Caco-2 (cell line): Measurements from ENCODE around the gene ZNF302. TPM values are rescaled to one million over a fixed set of nuclear protein-coding genes. Genes with fewer than 3 reads are reported as not detected.

Experiments
- BruUV-seq: library from RNA; stranded (reverse); fragments of 400-500 nt; replicated peaks from 2 replicates; lab custom pipeline; 2021; lab: Mats Ljungman, UMichigan
- CTCF ChIA-PET: fragments of 300-600 bp; sonication (Branson Sonifier 250); formaldehyde crosslinking; loops from one replicate; lab custom pipeline; 2022; ENCODE audit warnings: antibody characterized with exemption; lab: Charles Lee
- POLR2A ChIA-PET: fragments of 300-600 bp; sonication (Branson Sonifier 250); formaldehyde crosslinking; loops from one replicate; lab custom pipeline; 2022; ENCODE audit warnings: antibody characterized with exemption; lab: Charles Lee
- DNase-seq, 2 experiments: peaks; one replicate each; pipeline versions ENCODE4 v3.0.0 to v3.0.0-alpha.2; 2020 to 2022
- H3K27me3 ChIP-seq: replicated peaks from 2 replicates; pipeline ENCODE4 v1.6.0; 2011; ENCODE audit warnings: low read length; ENCODE audit not compliant: control insufficient read depth, insufficient read depth
- H3K36me3 ChIP-seq: 2 replicates; pipeline ENCODE4 v1.5.1; 2011; ENCODE audit warnings: low read length; ENCODE audit not compliant: control insufficient read depth, insufficient read depth
- H3K4me1 ChIP-seq: fragments of 250-450 bp; sonication (Bioruptor Pico); 2 replicates; pipeline ENCODE4 v1.5.1; 2020; ENCODE audit warnings: mild to moderate bottlenecking
- H3K4me3 ChIP-seq: 2 replicates; pipeline ENCODE4 v1.5.1; 2011; ENCODE audit warnings: low read depth, mild to moderate bottlenecking, control low read depth, low read length
- H3K9me3 ChIP-seq: fragments of 250-450 bp; sonication (Bioruptor Pico); 2 replicates; pipeline ENCODE4 v1.5.1; 2020; ENCODE audit warnings: mild to moderate bottlenecking, moderate library complexity
- H3K27ac Mint-ChIP-seq: one replicate; pipeline ENCODE4 v1.8.0; 2022; ENCODE audit warnings: mixed read lengths; ENCODE audit not compliant: unreplicated experiment
- H3K27me3 Mint-ChIP-seq: one replicate; pipeline ENCODE4 v1.8.0; 2022; ENCODE audit warnings: mixed read lengths; ENCODE audit not compliant: insufficient read depth, unreplicated experiment
- H3K36me3 Mint-ChIP-seq: one replicate; pipeline ENCODE4 v1.8.0; 2022; ENCODE audit warnings: mild to moderate bottlenecking, mixed read lengths; ENCODE audit not compliant: insufficient read depth, unreplicated experiment
- H3K4me1 Mint-ChIP-seq: one replicate; pipeline ENCODE4 v1.8.0; 2022; ENCODE audit warnings: low read depth, mixed read lengths; ENCODE audit not compliant: unreplicated experiment
- H3K4me3 Mint-ChIP-seq: one replicate; pipeline ENCODE4 v1.8.0; 2022; ENCODE audit warnings: mild to moderate bottlenecking, moderate library complexity, mixed read lengths; ENCODE audit not compliant: unreplicated experiment
- H3K9me3 Mint-ChIP-seq: one replicate; pipeline ENCODE4 v1.8.0; 2022; ENCODE audit warnings: mixed read lengths; ENCODE audit not compliant: unreplicated experiment
- CTCF ChIP-seq, 2 experiments: fragments of 200-600 bp in 1 of 2; IDR thresholded peaks; 1 replicate in 1 of 2; 2 replicates in 1 of 2; pipeline versions ENCODE4 v1.5.1 to v1.8.0; 2011 to 2022; ENCODE audit warnings: antibody characterized with exemption in 1 of 2, control low read depth in 1 of 2, inconsistent platforms in 1 of 2, low read depth in 1 of 2, low read length in 1 of 2, mild to moderate bottlenecking in 1 of 2, moderate library complexity in 1 of 2; ENCODE audit not compliant: insufficient read depth in 1 of 2, severe bottlenecking in 1 of 2, unreplicated experiment in 1 of 2
- intact Hi-C: fragments of 100-400 bp; cut with micrococcal nuclease; formaldehyde crosslinking; loops from one replicate; pipeline ENCODE4 v1.10.0; 2022; ENCODE audit not compliant: unreplicated experiment
- total RNA-seq: library from RNA; stranded (reverse); gene quantifications from 2 replicates; pipeline ENCODE4 v1.2.3, GENCODE V29; 2022

ZNF302 gene
- total RNA-seq, 1 experiment from 2014 or later, result 30.1 TPM

GRCh38 chr19:34688592-34688991, 11.1 kb downstream of the ZNF302 start:
- POLR2A ChIA-PET, result no interaction called here
- no peaks in the 10 kb centered on the region for H3K4me1 ChIP-seq
- H3K36me3 ChIP-seq, result no peaks in the 10 kb centered on the region
- peaks cover 49% of the 10 kb centered on the region for H3K9me3 Mint-ChIP-seq
- BruUV-seq, result no TSS peak
- H3K27ac Mint-ChIP-seq, result no peak overlapping the region
- H3K4me3 ChIP-seq, result no peak overlapping the region
- no peaks in the 10 kb centered on the region for H3K4me1 Mint-ChIP-seq
- peaks cover 5% of the 10 kb centered on the region for H3K36me3 Mint-ChIP-seq
- no peak overlapping the region for H3K4me3 Mint-ChIP-seq
- intact Hi-C loops, result no loop called here
- no peak for TF ChIP-seq CTCF (IDR thresholded peaks at IDR 0.05; ENCODE audit: insufficient read depth in 1 of 2, low read depth in 1 of 2, low read length in 1 of 2, severe bottlenecking in 1 of 2, unreplicated experiment in 1 of 2)
- CTCF ChIA-PET, result no interaction called here
- H3K27me3 ChIP-seq, result no peaks in the 10 kb centered on the region
- DNase-seq, result no peak
- peaks cover 19% of the 10 kb centered on the region; the same call in 1 of the 2 replicates for H3K9me3 ChIP-seq
- H3K27me3 Mint-ChIP-seq, result peaks cover 5% of the 10 kb centered on the region

- peaks cover 34% of the 10 kb centered on the region for H3K9me3 Mint-ChIP-seq
- TF ChIP-seq CTCF (IDR thresholded peaks at IDR 0.05; ENCODE audit: insufficient read depth in 1 of 2, low read depth in 1 of 2, low read length in 1 of 2, severe bottlenecking in 1 of 2, unreplicated experiment in 1 of 2), result no peak
- POLR2A ChIA-PET, result no interaction called here
- no peaks in the 10 kb centered on the region for H3K4me1 ChIP-seq
- H3K9me3 ChIP-seq, result peaks cover 14% of the 10 kb centered on the region; the same call in 1 of the 2 replicates
- intact Hi-C loops, result no loop called here
- H3K4me3 Mint-ChIP-seq, result no peak overlapping the region
- H3K27ac Mint-ChIP-seq, result no peak overlapping the region
- H3K27me3 ChIP-seq, result no peaks in the 10 kb centered on the region
- CTCF ChIA-PET, result no interaction called here
- no peaks in the 10 kb centered on the region for H3K36me3 ChIP-seq
- peaks cover 7% of the 10 kb centered on the region for H3K27me3 Mint-ChIP-seq
- no TSS peak for BruUV-seq
- no peaks in the 10 kb centered on the region for H3K36me3 Mint-ChIP-seq
- no peak overlapping the region for H3K4me3 ChIP-seq
- no peaks in the 10 kb centered on the region for H3K4me1 Mint-ChIP-seq
- no peak for DNase-seq
Measured at GRCh38 chr19:34690372-34690771, 12.9 kb downstream of the ZNF302 start.

GRCh38 chr19:34692549-34692948, 15.1 kb downstream of the ZNF302 start:
- Histone ChIP-seq H3K9me3 (no peaks in the 10 kb centered on the region), H3K4me3 (no peak overlapping the region), H3K27me3 (no peaks in the 10 kb centered on the region), H3K4me1 (no peaks in the 10 kb centered on the region), H3K36me3 (no peaks in the 10 kb centered on the region)
- Mint-ChIP-seq H3K4me1 (no peaks in the 10 kb centered on the region), H3K27me3 (peaks cover 7% of the 10 kb centered on the region), H3K27ac (no peak overlapping the region), H3K36me3 (no peaks in the 10 kb centered on the region), H3K9me3 (peaks cover 18% of the 10 kb centered on the region), H3K4me3 (no peak overlapping the region)
- no TSS peak for BruUV-seq
- intact Hi-C loops, result no loop called here
- CTCF ChIA-PET, result no interaction called here
- TF ChIP-seq CTCF (IDR thresholded peaks at IDR 0.05; ENCODE audit: insufficient read depth in 1 of 2, low read depth in 1 of 2, low read length in 1 of 2, severe bottlenecking in 1 of 2, unreplicated experiment in 1 of 2), result no peak
- DNase-seq, result no peak
- POLR2A ChIA-PET, result no interaction called here
